ENCODE data around the gene CFAP20DC. TPM values are rescaled to one million over a fixed set of nuclear protein-coding genes. Genes with fewer than 3 reads are reported as not detected.

CFAP20DC gene
- total RNA-seq (2012; rRNA removed), result 1.6 and 2.8 TPM in 2 replicates
- 0.96 and 1.2 TPM in 2 replicates for polyA plus RNA-seq (2012; rRNA removed)
- polyA plus RNA-seq (2012; cell fraction: cytosol; rRNA removed), result 0.32 and 0.40 TPM in 2 replicates
- polyA plus RNA-seq (2012; cell fraction: nucleus; rRNA removed; ENCODE audit: low replicate concordance), result 0.33 and 1.8 TPM in 2 replicates
- Bru-seq, nascent RNA, result percentile 35 among the genes with signal in this experiment
- percentile 27 among the genes with signal in this experiment for BruChase-seq, experiment 1, labeled RNA remaining after a 6-hour chase
- percentile 29 among the genes with signal in this experiment for BruChase-seq, experiment 2, labeled RNA remaining after a 2-hour chase
- long read RNA-seq, partial matches to known transcripts, result 0 of 2 reads
- long read RNA-seq, other reads (novel, unspliced or antisense), result 2 of 2 reads

DNA sequence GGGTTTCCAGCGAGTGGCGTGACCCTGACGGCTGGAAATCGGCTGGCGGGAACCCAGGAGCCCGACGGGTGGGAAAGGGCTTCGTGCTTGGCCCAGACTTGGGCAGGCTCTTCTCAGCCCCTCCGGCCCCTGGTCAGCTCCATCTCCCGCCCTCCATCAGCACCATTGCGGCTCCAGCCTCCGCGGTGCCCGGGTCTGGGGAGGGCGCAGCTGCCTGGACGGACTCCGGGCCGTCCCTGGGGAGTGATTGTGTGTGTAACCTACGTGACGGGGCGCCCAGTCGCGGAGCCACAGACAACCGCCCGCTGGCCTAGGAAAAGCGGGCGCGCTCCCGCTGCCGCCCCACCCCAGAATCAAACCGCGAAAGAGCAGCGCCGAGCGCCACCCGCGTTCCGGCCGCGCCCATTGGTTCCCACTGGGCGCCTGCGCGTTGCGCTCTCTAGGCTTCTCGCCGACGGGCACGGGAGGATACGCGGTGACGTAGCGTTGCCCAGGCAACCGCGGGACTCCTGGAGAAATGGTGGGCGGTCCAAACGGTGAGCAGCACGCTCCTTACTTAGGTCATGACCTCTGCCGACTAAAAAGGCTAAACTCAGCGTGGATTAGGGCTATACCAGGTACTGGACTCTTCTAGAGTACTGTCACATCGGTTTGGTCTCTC is at the start of gene CFAP20DC:
TSS of gene CFAP20DC (minus strand) at position 355 of the 661 bp plus-strand sequence. CDS start 394 bp downstream, outside the sequence.
- Histone ChIP-seq H3K18ac (ENCODE audit: low read depth, low read length) (peak within 1 kb of the TSS; percentile 22), H2AK9ac (replicated peaks; ENCODE audit: low read depth, low read length, poor library complexity) (peak within 1 kb of the TSS; percentile 93), H3K23ac (ENCODE audit: low read depth, low read length) (peak within 1 kb of the TSS; percentile 30; the same call in 1 of the 2 replicates), H3K9me1 (ENCODE audit: insufficient read depth, low read length) (peaks cover 3% of the 10 kb centered on the region), H4K5ac (ENCODE audit: low read depth, low read length) (peak within 1 kb of the TSS; percentile 53), H3K27me3 (ENCODE audit: control insufficient read depth, insufficient read depth, low read length) (no peaks in the 10 kb centered on the region), H4K91ac (ENCODE audit: insufficient read depth, low read depth, low read length) (peak within 1 kb of the TSS; percentile 84), H2BK20ac (ENCODE audit: low read depth, low read length) (peak within 1 kb of the TSS; percentile 90), H3K27ac (ENCODE audit: insufficient read depth, low read length) (peak within 1 kb of the TSS; percentile 81), H3K14ac (replicated peaks; ENCODE audit: low read depth, low read length) (peak within 1 kb of the TSS; percentile 92), H3K4me2 (ENCODE audit: low read depth, low read length) (peak within 1 kb of the TSS; percentile 81), H3K36me3 (ENCODE audit: control insufficient read depth, insufficient read depth, low read length) (no peaks in the 10 kb centered on the region), H2BK5ac (ENCODE audit: low read depth, low read length, poor library complexity, severe bottlenecking) (peak within 1 kb of the TSS; percentile 80), H2BK120ac (ENCODE audit: low read depth, low read length) (peak within 1 kb of the TSS; percentile 80; the same call in 1 of the 2 replicates), H2AK5ac (ENCODE audit: low read depth, low read length) (peak within 1 kb of the TSS; percentile 44; the same call in 1 of the 2 replicates), H4K8ac (ENCODE audit: low read depth in 2 of 2, low read length in 2 of 2) (peak within 1 kb of the TSS; percentile 91 to 95), H3K4me3 (ENCODE audit: insufficient read depth, low read depth, low read length) (peak within 1 kb of the TSS; percentile 88), H3K9ac (ENCODE audit: low read depth, low read length) (peak within 1 kb of the TSS; percentile 74), H3K4ac (ENCODE audit: low read depth, low read length) (peak within 1 kb of the TSS; percentile 88), H2BK15ac (ENCODE audit: low read depth, low read length) (peak within 1 kb of the TSS; percentile 78; the same call in 1 of the 3 replicates), H3K56ac (ENCODE audit: extremely low read depth, insufficient read depth, low read length) (peak within 1 kb of the TSS; percentile 71), H3K9me3 (ENCODE audit: control insufficient read depth, insufficient read depth, low read length) (no peaks in the 10 kb centered on the region), H2AFZ (replicated peaks; ENCODE audit: low read length, poor library complexity) (peak within 1 kb of the TSS; percentile 97), H3K79me1 (ENCODE audit: low read depth in 1 of 2, low read length in 2 of 2) (no peaks in the 10 kb centered on the region; a peak in 2 of 4 replicates), H4K20me1 (ENCODE audit: insufficient read depth, low read length) (no peaks in the 10 kb centered on the region), H3K4me1 (ENCODE audit: control insufficient read depth, insufficient read depth, low read length) (0 out of 2 replicates have a peak, but pooled peaks cover 2% of the 10 kb centered on the region)
- DNase-seq, result peak; percentile 89
- ChIA-PET POLR2A (ENCODE audit: unreplicated experiment) (no interaction called here), CTCF (no interaction called here)
- intact Hi-C loops (cut with micrococcal nuclease), result no loop called here
- peak; percentile 100 for ATAC-seq (ENCODE audit: low read depth)
- 4% methylated on average over 28 of the region's 60 CpGs; no CpG with 5 or more reads in 1 of the 2 experiments for WGBS, 2 experiments (ENCODE audit: extremely low coverage in 2 of 2, insufficient read length in 1 of 2)
- in situ Hi-C loops (cut with MboI; ENCODE audit: low sequenced_read_pairs), result loop anchor here (10.0 kb wide), 2 partner anchors 225 to 405 kb away; no protein-coding TSS in a partner anchor
- dilution Hi-C loops (cut with HindIII; ENCODE audit: low sequenced_read_pairs, unreplicated experiment), result no loop called here
- no TSS peak for BruUV-seq (replicated peaks)
- TF ChIP-seq RFX5 (IDR thresholded peaks at IDR 0.05; ENCODE audit: low read depth, low read length) (no peak), SMC3 (IDR thresholded peaks at IDR 0.05; ENCODE audit: low read depth, low read length) (no peak), CEBPB (IDR thresholded peaks at IDR 0.05; ENCODE audit: low read depth, low read length) (no peak), MXI1 (IDR thresholded peaks at IDR 0.05; ENCODE audit: borderline replicate concordance, low read depth, low read length) (peak; percentile 40; the same call in 1 of the 2 replicates), MAFK (IDR thresholded peaks at IDR 0.05; ENCODE audit: low read depth, low read length) (no peak), BHLHE40 (IDR thresholded peaks at IDR 0.05; ENCODE audit: low read depth, low read length) (peak; percentile 82; the same call in 1 of the 2 replicates), RCOR1 (IDR thresholded peaks at IDR 0.05; ENCODE audit: insufficient replicate concordance, low read length) (no peak), NFE2L2 (IDR thresholded peaks at IDR 0.05; ENCODE audit: low read depth, low read length) (no peak), FOS (IDR thresholded peaks at IDR 0.05; ENCODE audit: low read depth, low read length) (0 out of 2 replicates have a peak, but pooled peaks have one; percentile 3), CHD1 (IDR thresholded peaks at IDR 0.05; ENCODE audit: low read depth, low read length) (no peak)
- TF ChIP-seq, protein P1, sequence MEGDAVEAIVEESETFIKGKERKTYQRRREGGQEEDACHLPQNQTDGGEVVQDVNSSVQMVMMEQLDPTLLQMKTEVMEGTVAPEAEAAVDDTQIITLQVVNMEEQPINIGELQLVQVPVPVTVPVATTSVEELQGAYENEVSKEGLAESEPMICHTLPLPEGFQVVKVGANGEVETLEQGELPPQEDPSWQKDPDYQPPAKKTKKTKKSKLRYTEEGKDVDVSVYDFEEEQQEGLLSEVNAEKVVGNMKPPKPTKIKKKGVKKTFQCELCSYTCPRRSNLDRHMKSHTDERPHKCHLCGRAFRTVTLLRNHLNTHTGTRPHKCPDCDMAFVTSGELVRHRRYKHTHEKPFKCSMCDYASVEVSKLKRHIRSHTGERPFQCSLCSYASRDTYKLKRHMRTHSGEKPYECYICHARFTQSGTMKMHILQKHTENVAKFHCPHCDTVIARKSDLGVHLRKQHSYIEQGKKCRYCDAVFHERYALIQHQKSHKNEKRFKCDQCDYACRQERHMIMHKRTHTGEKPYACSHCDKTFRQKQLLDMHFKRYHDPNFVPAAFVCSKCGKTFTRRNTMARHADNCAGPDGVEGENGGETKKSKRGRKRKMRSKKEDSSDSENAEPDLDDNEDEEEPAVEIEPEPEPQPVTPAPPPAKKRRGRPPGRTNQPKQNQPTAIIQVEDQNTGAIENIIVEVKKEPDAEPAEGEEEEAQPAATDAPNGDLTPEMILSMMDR (conservative IDR thresholded peaks at IDR 0.05; ENCODE audit: low read depth, low read length), result no peak
- TF ChIP-seq, protein P2, sequence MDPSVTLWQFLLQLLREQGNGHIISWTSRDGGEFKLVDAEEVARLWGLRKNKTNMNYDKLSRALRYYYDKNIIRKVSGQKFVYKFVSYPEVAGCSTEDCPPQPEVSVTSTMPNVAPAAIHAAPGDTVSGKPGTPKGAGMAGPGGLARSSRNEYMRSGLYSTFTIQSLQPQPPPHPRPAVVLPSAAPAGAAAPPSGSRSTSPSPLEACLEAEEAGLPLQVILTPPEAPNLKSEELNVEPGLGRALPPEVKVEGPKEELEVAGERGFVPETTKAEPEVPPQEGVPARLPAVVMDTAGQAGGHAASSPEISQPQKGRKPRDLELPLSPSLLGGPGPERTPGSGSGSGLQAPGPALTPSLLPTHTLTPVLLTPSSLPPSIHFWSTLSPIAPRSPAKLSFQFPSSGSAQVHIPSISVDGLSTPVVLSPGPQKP (IDR thresholded peaks at IDR 0.05; ENCODE audit: borderline replicate concordance, low read depth, low read length), result no peak
